Left renal pelvis (tissue), 4 donors: ENCODE measurements around the gene RAB39A. TPM values are rescaled to one million over a fixed set of nuclear protein-coding genes. Genes with fewer than 3 reads are reported as not detected.

Experiments
- polyA plus RNA-seq, 4 donors: library from polyadenylated mRNA; unstranded; fragments of 120-200 nt; gene quantifications; one replicate each; pipeline ENCODE4 v1.2.1, GENCODE V29; 2013; ENCODE audit not compliant: insufficient read length in 4 of 4

RAB39A gene
- polyA plus RNA-seq, 4 donors = 0.47 to 0.92 (median 0.67) TPM

Other genes starting within 250 kb of the RAB39A start
- gene SLN, start 216.4 kb upstream of the RAB39A start, polyA plus RNA-seq = under 1 TPM in 3 of 4 donors, not detected in 1; 0.24 to 0.92 (median 0.31) TPM
- 10 to 100 TPM in 3 of 4 donors, 1 to 10 TPM in 1; 2.4 to 15.8 (median 14.9) TPM for gene SLC35F2, start 69.7 kb upstream of the RAB39A start, polyA plus RNA-seq
- gene CUL5, start 80.5 kb downstream of the RAB39A start, polyA plus RNA-seq = 10 to 100 TPM; 27.8 to 50.7 (median 46.2) TPM
- 100 to 1,000 TPM in 1 of 4 donors, 10 to 100 TPM in 3; 39.0 to 101 (median 79.9) TPM for gene ACAT1, start 193.1 kb downstream of the RAB39A start, polyA plus RNA-seq